SK-N-MC (cell line): Measurements from ENCODE around the gene RPRD1B.

Experiments used
- EZH2 ChIP-seq: fragments of 200-600 bp; sonication (generic); IDR thresholded peaks from one replicate; pipeline ENCODE4 v1.6.1; 2017; ENCODE audit warnings: antibody characterized with exemption
- FOXP2 ChIP-seq: optimal IDR thresholded peaks from 2 replicates; pipeline ENCODE3; 2011; ENCODE audit warnings: mild to moderate bottlenecking, moderate library complexity; ENCODE audit not compliant: insufficient read depth; ENCODE audit errors: extremely low read length, control extremely low read depth
- POLR2AphosphoS5 ChIP-seq: IDR thresholded peaks from 2 replicates; pipeline ENCODE4 v1.6.1; 2012; ENCODE audit warnings: mild to moderate bottlenecking, low read depth, low read length, borderline replicate concordance

- TF ChIP-seq EZH2 = no peak
- TF ChIP-seq FOXP2 = no peak
- TF ChIP-seq POLR2AphosphoS5 = no peak
These were observed 60.9 kb downstream of the RPRD1B start for GRCh38 chr20:38094373-38094891.
